HepG2 (cell line): Measurements from ENCODE around the gene ZNF175. TPM values are rescaled to one million over a fixed set of nuclear protein-coding genes. Genes with fewer than 3 reads are reported as not detected.

Experiments
- ATAC-seq: fragments of 200-7000 bp; cut with Tn5 transposase; 3 replicates; pipeline ENCODE4 v1.9.1; 2020; ENCODE audit warnings: mild to moderate bottlenecking, moderate library complexity
- BruUV-seq: library from RNA; stranded (reverse); fragments of 400-500 nt; replicated peaks from 2 replicates; lab custom pipeline; 2021; lab: Mats Ljungman, UMichigan
- CTCF ChIA-PET: fragments of 300-600 bp; formaldehyde crosslinking; extraction: SDS; loops from one replicate; lab custom pipeline; 2021; ENCODE audit warnings: low total read pairs, inconsistent platforms, low intra/inter-chr PET ratio; lab: Yijun Ruan, JAX
- POLR2A ChIA-PET: fragments of 350-600 bp; sonication (Branson Sonifier 250); formaldehyde crosslinking; loops from one replicate; lab custom pipeline; 2020; ENCODE audit warnings: antibody characterized with exemption, inconsistent platforms; lab: Yijun Ruan, JAX
- DNase-seq: peaks from one replicate; pipeline ENCODE4 v3.0.0-alpha.2; 2015; ENCODE audit warnings: low spot score
- FAIRE-seq: peaks from 3 replicates; lab custom pipeline; 2011; peaks lifted over from hg19 to GRCh38; lab: Jason Lieb, UNC
- H2AFZ ChIP-seq: one replicate; pipeline ENCODE4 v1.6.1; 2011; ENCODE audit warnings: low read length, inconsistent platforms
- H3K27ac ChIP-seq: fragments of 300-600 bp; 3 replicates; pipeline ENCODE4 v1.8.0; 2011; ENCODE audit warnings: mixed run types, mild to moderate bottlenecking, mixed read lengths, low read length, inconsistent platforms; ENCODE audit not compliant: insufficient read depth; ENCODE audit errors: extremely low read length
- H3K27me3 ChIP-seq, 2 experiments: fragments of 200-600 bp in 1 of 2; 2 replicates in 1 of 2; 3 replicates in 1 of 2; pipeline versions ENCODE4 v1.6.0 to v1.8.0; 2011; ENCODE audit warnings: low read length in 2 of 2, mild to moderate bottlenecking in 2 of 2, moderate library complexity in 2 of 2, inconsistent platforms in 1 of 2; ENCODE audit not compliant: insufficient read depth in 2 of 2, control insufficient read depth in 1 of 2
- H3K36me3 ChIP-seq, 2 experiments: fragments of 200-600 bp in 1 of 2; replicated peaks in 1 of 2; 2 replicates in 1 of 2; 3 replicates in 1 of 2; pipeline versions ENCODE4 v1.5.1 to v1.8.0; 2011; ENCODE audit warnings: low read length in 2 of 2, inconsistent platforms in 1 of 2; ENCODE audit not compliant: insufficient read depth in 2 of 2, control insufficient read depth in 1 of 2
- H3K4me1 ChIP-seq: 2 replicates; pipeline ENCODE4 v1.5.1; 2012; ENCODE audit warnings: low read length, inconsistent platforms; ENCODE audit not compliant: insufficient read depth
- H3K4me2 ChIP-seq: 2 replicates; pipeline ENCODE4 v1.6.0; 2011; ENCODE audit warnings: low read depth, low read length, inconsistent platforms
- H3K4me3 ChIP-seq, 3 experiments: fragments of 200-600 bp in 1 of 3; sonication (generic), shearing (Covaris generic) in 1 of 3; replicated peaks in 1 of 3; 2 replicates each; pipeline ENCODE4 v1.5.1; 2011 to 2016; ENCODE audit warnings: low read length in 3 of 3, inconsistent platforms in 2 of 3, low read depth in 2 of 3, mild to moderate bottlenecking in 2 of 3, control low read depth in 1 of 3, mixed read lengths in 1 of 3; ENCODE audit not compliant: insufficient read depth in 1 of 3
- H3K79me2 ChIP-seq: one replicate; pipeline ENCODE4 v1.6.1; 2011; ENCODE audit warnings: low read length, inconsistent platforms; ENCODE audit not compliant: insufficient read depth
- H3K9ac ChIP-seq: 2 replicates; pipeline ENCODE4 v1.6.0; 2011; ENCODE audit warnings: mild to moderate bottlenecking, low read depth, low read length, inconsistent platforms; ENCODE audit not compliant: insufficient read depth
- H3K9me3 ChIP-seq: 2 replicates; pipeline ENCODE4 v1.5.1; 2012; ENCODE audit warnings: mild to moderate bottlenecking, low read length
- H4K20me1 ChIP-seq: 2 replicates; pipeline ENCODE4 v1.6.0; 2011; ENCODE audit warnings: inconsistent platforms, mild to moderate bottlenecking, low read length, moderate library complexity; ENCODE audit not compliant: insufficient read depth
- AKNA ChIP-seq: sonication (generic); formaldehyde crosslinking; IDR thresholded peaks from 2 replicates; pipeline ENCODE4 v1.4.0; 2020; ENCODE audit warnings: missing genetic modification reagents, borderline replicate concordance
- CC2D1A ChIP-seq: sonication (generic); formaldehyde crosslinking; IDR thresholded peaks from 2 replicates; pipeline ENCODE4 v1.8.1; 2023; ENCODE audit warnings: mild to moderate bottlenecking, missing genetic modification reagents
- CENPBD1 ChIP-seq: sonication (generic); formaldehyde crosslinking; IDR thresholded peaks from 2 replicates; pipeline ENCODE4 v1.8.0; 2022; ENCODE audit warnings: missing genetic modification reagents, low read depth, mild to moderate bottlenecking, borderline replicate concordance
- FOXP1 ChIP-seq, 2 experiments: fragments of 450-650 bp in 1 of 2; IDR thresholded peaks; 2 replicates each; pipeline ENCODE4 v1.6.1; 2017 to 2018; ENCODE audit warnings: antibody characterized with exemption in 1 of 2
- HDAC2 ChIP-seq: sonication (generic); formaldehyde crosslinking; IDR thresholded peaks from 2 replicates; pipeline ENCODE4 v1.4.0; 2020; ENCODE audit warnings: missing genetic modification reagents
- HNRNPLL ChIP-seq: fragments of 200-400 bp; formaldehyde crosslinking; IDR thresholded peaks from 2 replicates; pipeline ENCODE4 v1.6.1; 2017; ENCODE audit warnings: mild to moderate bottlenecking, low read depth, low read length; ENCODE audit not compliant: poor library complexity, severe bottlenecking
- LCORL ChIP-seq, 2 experiments: fragments of 450-650 bp in 1 of 2; sonication (generic) in 1 of 2; formaldehyde crosslinking in 1 of 2; IDR thresholded peaks; 2 replicates each; pipeline versions ENCODE4 v1.5.0 to v1.6.1; 2017 to 2020; ENCODE audit warnings: antibody characterized with exemption in 1 of 2, missing genetic modification reagents in 1 of 2
- MZF1 ChIP-seq: sonication (generic); formaldehyde crosslinking; IDR thresholded peaks from 2 replicates; pipeline ENCODE4 v1.8.1; 2023; ENCODE audit warnings: mild to moderate bottlenecking, missing genetic modification reagents, borderline replicate concordance
- NPAS2 ChIP-seq: sonication (generic); formaldehyde crosslinking; IDR thresholded peaks from 2 replicates; pipeline ENCODE4 v1.8.0; 2022; ENCODE audit warnings: mild to moderate bottlenecking, missing genetic modification reagents, borderline replicate concordance
- PAWR ChIP-seq: sonication (generic); formaldehyde crosslinking; IDR thresholded peaks from 2 replicates; pipeline ENCODE4 v1.4.0; 2020; ENCODE audit warnings: missing genetic modification reagents, mild to moderate bottlenecking, borderline replicate concordance
- POLR2AphosphoS2 ChIP-seq: IDR thresholded peaks from 2 replicates; pipeline ENCODE4 v1.6.1; 2011; ENCODE audit warnings: low read depth, low read length, improper control_type of control experiment
- ZIK1 ChIP-seq: sonication (generic); formaldehyde crosslinking; IDR thresholded peaks from 2 replicates; pipeline ENCODE4 v1.5.0; 2020; ENCODE audit warnings: mild to moderate bottlenecking, low read depth, missing genetic modification reagents, borderline replicate concordance
- ZMYM3 ChIP-seq: sonication (generic); formaldehyde crosslinking; IDR thresholded peaks from 2 replicates; pipeline ENCODE4 v1.5.1; 2020; ENCODE audit warnings: mild to moderate bottlenecking, missing genetic modification reagents
- ZMYM4 ChIP-seq: sonication (generic); formaldehyde crosslinking; IDR thresholded peaks from 2 replicates; pipeline ENCODE4 v1.8.1; 2023; ENCODE audit warnings: mild to moderate bottlenecking, missing genetic modification reagents
- ZNF335 ChIP-seq: sonication (generic); formaldehyde crosslinking; IDR thresholded peaks from 2 replicates; pipeline ENCODE4 v1.4.0; 2020; ENCODE audit warnings: missing genetic modification reagents
- ZNF549 ChIP-seq: sonication (generic); formaldehyde crosslinking; IDR thresholded peaks from 2 replicates; pipeline ENCODE4 v1.5.0; 2020; ENCODE audit warnings: missing genetic modification reagents
- ZNF672 ChIP-seq: sonication (generic); formaldehyde crosslinking; IDR thresholded peaks from 2 replicates; pipeline ENCODE4 v1.8.1; 2022; ENCODE audit warnings: missing genetic modification reagents
- ZSCAN12 ChIP-seq: sonication (generic); formaldehyde crosslinking; IDR thresholded peaks from 2 replicates; pipeline ENCODE4 v1.9.0; 2021; ENCODE audit warnings: mild to moderate bottlenecking, missing genetic modification reagents
- WGBS: methylation state at CpG from one replicate; pipeline ENCODE4 v1.1.6; 2017; ENCODE audit warnings: low lambda C conversion rate; 5-methylcytosine and 5-hydroxymethylcytosine counted together
- in situ Hi-C: cut with HindIII; loops from 2 replicates; pipeline ENCODE4 v1.10.0; 2017; ENCODE audit warnings: low pct_unique_long_range_greater_than_20kb; ENCODE audit not compliant: extremely low pct_ligation_motif_present
- intact Hi-C: fragments of 100-400 bp; cut with micrococcal nuclease; formaldehyde crosslinking; loops from one replicate; pipeline ENCODE4 v1.10.0; 2022; ENCODE audit not compliant: unreplicated experiment
- polyA plus RNA-seq, 8 experiments: library from polyadenylated mRNA; depleted of rRNA in 3 of 8; stranded (reverse) in 7 of 8; unstranded in 1 of 8; fragments of >200 nt; fragmentation: Illumina TruSeq in 4 of 8; extraction: Trizol in 4 of 8; gene quantifications; 2 replicates each; pipeline versions ENCODE4 v1.2.1 to v1.2.3, GENCODE V29; 2011 to 2016; ENCODE audit warnings: low read depth in 4 of 8, missing spikeins in 1 of 8, mixed read lengths in 1 of 8; ENCODE audit not compliant: insufficient read depth in 1 of 8
- total RNA-seq, 5 experiments: library from RNA; depleted of rRNA; stranded (reverse); fragments of >200 nt; fragmentation: Illumina TruSeq; extraction: Trizol; gene quantifications; 2 replicates each; pipeline ENCODE4 v1.2.3, GENCODE V29; 2016; ENCODE audit warnings: low read depth in 1 of 5
- TF ChIP-seq, protein P1 (sequence below): sonication (generic); formaldehyde crosslinking; IDR thresholded peaks from 2 replicates; pipeline ENCODE4 v1.8.1; 2023; ENCODE audit warnings: mild to moderate bottlenecking, missing genetic modification reagents

ZNF175 gene
- total and polyA plus RNA-seq, 2 of the 13 experiments (the other 11 are each of a cell fraction or from before 2014, with no cell fraction given): 1.2 to 1.5 TPM

DNA sequence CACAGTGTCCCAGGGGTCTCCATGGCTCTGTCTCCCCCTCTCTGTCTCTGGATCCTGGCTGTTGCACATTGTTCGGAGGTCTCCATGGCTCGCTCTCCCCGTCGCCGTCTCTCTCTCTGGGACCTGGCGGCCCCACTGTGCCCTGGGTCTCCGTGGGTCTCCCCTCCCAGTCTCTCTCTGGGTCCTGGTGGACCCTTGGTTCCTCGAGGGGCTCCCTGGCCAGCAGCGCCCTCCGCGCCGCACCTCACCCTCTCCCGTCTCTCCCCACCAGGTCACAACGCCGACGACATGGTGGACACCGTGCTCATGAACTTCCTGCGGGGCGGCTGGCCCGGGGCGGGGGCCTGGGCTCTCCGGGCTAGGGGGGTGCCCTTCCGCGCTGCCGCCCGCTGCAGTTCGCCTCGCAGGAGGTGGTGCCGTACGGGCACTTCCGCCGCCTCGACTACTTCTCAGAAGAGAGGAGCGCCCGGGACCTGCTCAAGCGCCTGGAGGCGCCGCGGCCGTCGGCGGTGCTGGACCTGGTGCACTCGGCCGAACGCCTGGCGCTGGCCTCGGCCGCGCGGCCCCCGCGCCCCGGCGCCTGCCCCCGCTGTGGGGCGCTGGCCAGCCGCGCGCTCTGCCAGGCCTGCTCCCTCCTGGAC lies 30.0 kb downstream of the ZNF175 start:
- ChIA-PET CTCF (no interaction called here), POLR2A (no interaction called here)
- intact Hi-C loops (no loop called here), in situ Hi-C loops (no loop called here)
- Histone ChIP-seq H3K36me3 (no peaks in the 10 kb centered on the region), H4K20me1 (no peaks in the 10 kb centered on the region), H3K4me2 (no peak overlapping the region), H3K4me3 (no peak overlapping the region), H3K79me2 (no peaks in the 10 kb centered on the region), H3K4me1 (no peaks in the 10 kb centered on the region), H2AFZ (no peak overlapping the region), H3K27ac (no peak overlapping the region), H3K27me3 (no peaks in the 10 kb centered on the region), H3K9me3 (no peaks in the 10 kb centered on the region), H3K9ac (no peak overlapping the region)
- DNase-seq (no peak), FAIRE-seq (no peak), ATAC-seq (no peak)
- BruUV-seq: no TSS peak
- 79% methylated on average over 33 of the region's 59 CpGs for WGBS
- no peak for TF ChIP-seq ZNF672
- TF ChIP-seq NPAS2 (CRISPR knock-in tag): no peak
- no peak for TF ChIP-seq LCORL (IDR thresholded peaks at IDR 0.05)
- TF ChIP-seq LCORL (CRISPR knock-in tag; IDR thresholded peaks at IDR 0.05): no peak
- TF ChIP-seq, protein P1, sequence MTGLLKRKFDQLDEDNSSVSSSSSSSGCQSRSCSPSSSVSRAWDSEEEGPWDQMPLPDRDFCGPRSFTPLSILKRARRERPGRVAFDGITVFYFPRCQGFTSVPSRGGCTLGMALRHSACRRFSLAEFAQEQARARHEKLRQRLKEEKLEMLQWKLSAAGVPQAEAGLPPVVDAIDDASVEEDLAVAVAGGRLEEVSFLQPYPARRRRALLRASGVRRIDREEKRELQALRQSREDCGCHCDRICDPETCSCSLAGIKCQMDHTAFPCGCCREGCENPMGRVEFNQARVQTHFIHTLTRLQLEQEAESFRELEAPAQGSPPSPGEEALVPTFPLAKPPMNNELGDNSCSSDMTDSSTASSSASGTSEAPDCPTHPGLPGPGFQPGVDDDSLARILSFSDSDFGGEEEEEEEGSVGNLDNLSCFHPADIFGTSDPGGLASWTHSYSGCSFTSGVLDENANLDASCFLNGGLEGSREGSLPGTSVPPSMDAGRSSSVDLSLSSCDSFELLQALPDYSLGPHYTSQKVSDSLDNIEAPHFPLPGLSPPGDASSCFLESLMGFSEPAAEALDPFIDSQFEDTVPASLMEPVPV (CRISPR knock-in tag): no peak
- no peak for TF ChIP-seq ZNF335 (CRISPR knock-in tag)
- no peak for TF ChIP-seq ZNF549 (CRISPR knock-in tag)
- TF ChIP-seq ZMYM4 (CRISPR knock-in tag): no peak
- no peak for TF ChIP-seq ZSCAN12 (CRISPR knock-in tag)
- TF ChIP-seq MZF1 (CRISPR knock-in tag): no peak
- no peak for TF ChIP-seq FOXP1 (IDR thresholded peaks at IDR 0.05)
- TF ChIP-seq FOXP1 (CRISPR knock-in tag; IDR thresholded peaks at IDR 0.05): no peak
- TF ChIP-seq CC2D1A (CRISPR knock-in tag): no peak
- no peak for TF ChIP-seq AKNA (CRISPR knock-in tag)
- no peak for TF ChIP-seq ZMYM3
- no peak for TF ChIP-seq HNRNPLL
- TF ChIP-seq POLR2AphosphoS2: no peak
- TF ChIP-seq ZIK1 (CRISPR knock-in tag): no peak
- no peak for TF ChIP-seq HDAC2
- no peak for TF ChIP-seq CENPBD1
- no peak for TF ChIP-seq PAWR (CRISPR knock-in tag)
